Upper lobe of left lung (tissue), 6 donors: ENCODE data around the gene NDUFA6. TPM values are rescaled to one million over a fixed set of nuclear protein-coding genes. Genes with fewer than 3 reads are reported as not detected.

ENCODE experiments used
- ATAC-seq, 2 donors: fragments of 200-7000 bp; cut with Tn5 transposase; one replicate each; pipeline ENCODE4 v1.9.1; 2022; ENCODE audit warnings: mild to moderate bottlenecking in 2 of 2, moderate library complexity in 2 of 2; ENCODE audit not compliant: low FRiP score in 2 of 2
- DNase-seq, 2 donors: peaks; one replicate each; pipeline ENCODE4 v3.0.0-alpha.2; 2019 to 2020
- H3K27ac ChIP-seq, 4 donors: fragments of 200-600 bp; sonication (generic); one replicate each; pipeline ENCODE4 v1.5.1; 2016 to 2019
- H3K27me3 ChIP-seq, 4 donors: fragments of 200-600 bp; sonication (generic); one replicate each; pipeline ENCODE4 v1.5.1; 2017 to 2019
- H3K36me3 ChIP-seq, 4 donors: fragments of 200-600 bp; sonication (generic); one replicate each; pipeline ENCODE4 v1.5.1; 2016 to 2019
- H3K4me1 ChIP-seq, 4 donors: fragments of 200-600 bp; sonication (generic); one replicate each; pipeline ENCODE4 v1.5.1; 2018 to 2019
- H3K4me3 ChIP-seq, 4 donors: fragments of 200-600 bp; sonication (generic); one replicate each; pipeline ENCODE4 v1.5.1; 2017 to 2019; ENCODE audit warnings: mild to moderate bottlenecking in 2 of 4, moderate library complexity in 1 of 4
- H3K9me3 ChIP-seq, 4 donors: fragments of 200-600 bp; sonication (generic); one replicate each; pipeline ENCODE4 v1.5.1; 2018 to 2019
- EP300 ChIP-seq, 4 donors: sonication (generic); formaldehyde crosslinking; IDR thresholded peaks; one replicate each; pipeline ENCODE4 v1.5.1; 2017; ENCODE audit warnings: antibody characterized with exemption in 4 of 4, control low read depth in 2 of 4
- POLR2A ChIP-seq, 4 donors: fragments of 450-650 bp; IDR thresholded peaks; one replicate each; pipeline ENCODE4 v1.5.1; 2016 to 2017; ENCODE audit warnings: antibody characterized with exemption in 4 of 4, mild to moderate bottlenecking in 2 of 4
- POLR2AphosphoS5 ChIP-seq, 2 donors: sonication (generic); formaldehyde crosslinking; IDR thresholded peaks; one replicate each; pipeline ENCODE4 v1.5.1; 2017; ENCODE audit warnings: antibody characterized with exemption in 2 of 2
- WGBS, 2 donors: methylation state at CpG; one replicate each; pipeline ENCODE4 v1.1.5; 2017 to 2018; 5-methylcytosine and 5-hydroxymethylcytosine counted together
- total RNA-seq, 6 donors: library from RNA; depleted of rRNA in 4 of 6; stranded (reverse); fragments of >200 nt in 4 of 6; gene quantifications; one replicate each; pipeline versions ENCODE4 v1.1.0 to v1.2.1, GENCODE V29; 2016 to 2021
- TF ChIP-seq, protein P1 (sequence below), 6 experiments: fragments of 450-650 bp in 4 of 6; fragments of 200-600 bp in 2 of 6; sonication (generic) in 2 of 6; IDR thresholded peaks; one replicate each; pipeline ENCODE4 v1.5.1; 2016 to 2019; ENCODE audit warnings: antibody characterized with exemption in 6 of 6
- donor health status: DM: no; HTN: no; CAD: no; lungs with moderate emphysema.
- donor health status: DM: no; HTN: yes; CAD: no; lungs with severe emphysema.

The NDUFA6 gene
- total RNA-seq, 6 donors from 2014 or later, result 7.3 to 51.4 (median 46.4) TPM

DNA sequence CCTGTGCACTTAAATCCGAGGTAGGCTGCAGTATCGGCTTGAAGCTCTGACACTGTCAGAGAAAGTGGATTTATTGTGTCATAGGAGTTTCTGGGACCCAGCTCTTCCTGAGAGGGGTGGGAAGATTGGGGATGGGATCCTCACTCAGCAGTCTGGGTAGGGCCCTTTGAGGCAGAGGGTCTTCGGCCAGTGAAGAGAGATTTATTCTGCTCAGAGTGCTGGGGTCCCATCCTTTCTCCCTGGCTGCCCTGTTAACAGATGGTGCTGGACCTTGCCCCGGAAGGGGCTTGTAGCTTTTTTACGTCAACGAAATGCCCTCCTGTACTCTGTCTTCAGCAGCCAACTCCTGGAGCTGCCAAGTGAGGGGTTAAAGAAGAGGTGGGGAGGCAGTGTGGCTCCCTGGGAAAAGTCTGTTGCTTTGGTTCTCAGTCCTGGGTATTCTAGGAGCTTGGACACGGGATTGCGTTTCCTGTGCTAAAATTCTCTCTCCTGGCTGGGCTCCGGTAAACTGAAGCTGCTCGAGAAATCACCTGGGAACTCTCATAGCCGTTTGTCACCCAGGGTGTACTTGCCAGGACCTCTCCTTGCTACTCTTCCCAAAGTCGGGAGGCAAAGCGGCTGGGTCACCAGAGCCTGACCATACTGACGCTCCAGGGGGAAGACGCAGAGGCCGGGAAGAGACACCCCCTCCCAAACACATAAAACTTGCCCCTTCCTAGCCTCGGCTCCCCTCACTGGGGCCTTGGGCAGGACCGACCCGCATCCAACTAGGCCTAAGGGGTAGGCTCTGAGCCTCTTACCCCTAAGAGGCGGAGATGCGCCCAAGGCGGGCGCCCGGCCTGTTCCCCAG lies 11.9 kb downstream of the NDUFA6 start:
- Histone ChIP-seq H3K4me3 (peak overlapping the region in 3 of 4 donors; percentile 65 to 80 (median 74)), H3K36me3 (peaks cover 0 to 53% (median 23%) of the 10 kb centered on the region in 4 donors)
- DNase-seq, result peak in 1 of 2 donors; percentile 24

DNA sequence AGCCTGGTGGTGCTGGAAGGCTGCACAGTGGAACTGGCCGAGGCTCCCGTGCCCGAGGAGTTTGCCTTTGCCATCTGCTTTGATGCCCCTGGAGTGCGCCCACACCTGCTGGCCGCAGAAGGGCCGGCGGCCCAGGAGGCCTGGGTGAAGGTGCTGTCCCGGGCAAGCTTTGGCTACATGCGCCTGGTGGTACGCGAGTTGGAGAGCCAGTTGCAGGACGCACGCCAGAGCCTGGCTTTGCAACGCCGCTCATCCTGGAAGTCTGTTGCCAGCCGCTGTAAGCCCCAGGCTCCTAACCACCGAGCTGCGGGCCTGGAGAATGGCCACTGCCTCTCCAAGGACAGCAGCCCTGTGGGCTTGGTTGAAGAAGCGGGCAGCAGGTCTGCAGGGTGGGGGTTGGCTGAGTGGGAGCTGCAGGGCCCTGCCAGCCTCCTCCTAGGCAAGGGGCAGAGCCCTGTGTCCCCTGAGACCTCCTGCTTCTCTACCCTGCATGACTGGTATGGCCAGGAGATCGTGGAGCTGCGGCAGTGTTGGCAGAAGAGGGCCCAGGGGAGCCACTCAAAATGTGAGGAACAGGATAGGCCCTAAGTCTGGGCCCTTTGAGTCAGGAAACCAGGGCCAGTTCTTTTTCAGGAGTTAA lies 13.0 kb downstream of the NDUFA6 start:
- H3K4me1 ChIP-seq, result peaks cover 35 to 57% (median 38%) of the 10 kb centered on the region in 4 donors
- H3K4me3 ChIP-seq, result no peak overlapping the region
- no peak for TF ChIP-seq POLR2AphosphoS5 (IDR thresholded peaks at IDR 0.05)
- TF ChIP-seq, protein P1, sequence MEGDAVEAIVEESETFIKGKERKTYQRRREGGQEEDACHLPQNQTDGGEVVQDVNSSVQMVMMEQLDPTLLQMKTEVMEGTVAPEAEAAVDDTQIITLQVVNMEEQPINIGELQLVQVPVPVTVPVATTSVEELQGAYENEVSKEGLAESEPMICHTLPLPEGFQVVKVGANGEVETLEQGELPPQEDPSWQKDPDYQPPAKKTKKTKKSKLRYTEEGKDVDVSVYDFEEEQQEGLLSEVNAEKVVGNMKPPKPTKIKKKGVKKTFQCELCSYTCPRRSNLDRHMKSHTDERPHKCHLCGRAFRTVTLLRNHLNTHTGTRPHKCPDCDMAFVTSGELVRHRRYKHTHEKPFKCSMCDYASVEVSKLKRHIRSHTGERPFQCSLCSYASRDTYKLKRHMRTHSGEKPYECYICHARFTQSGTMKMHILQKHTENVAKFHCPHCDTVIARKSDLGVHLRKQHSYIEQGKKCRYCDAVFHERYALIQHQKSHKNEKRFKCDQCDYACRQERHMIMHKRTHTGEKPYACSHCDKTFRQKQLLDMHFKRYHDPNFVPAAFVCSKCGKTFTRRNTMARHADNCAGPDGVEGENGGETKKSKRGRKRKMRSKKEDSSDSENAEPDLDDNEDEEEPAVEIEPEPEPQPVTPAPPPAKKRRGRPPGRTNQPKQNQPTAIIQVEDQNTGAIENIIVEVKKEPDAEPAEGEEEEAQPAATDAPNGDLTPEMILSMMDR (IDR thresholded peaks at IDR 0.05), result no peak
- no peak for TF ChIP-seq POLR2A (IDR thresholded peaks at IDR 0.05)
- no peak for TF ChIP-seq EP300 (IDR thresholded peaks at IDR 0.05)
- no peaks in the 10 kb centered on the region for H3K27me3 ChIP-seq
- H3K9me3 ChIP-seq, result no peaks in the 10 kb centered on the region
- no peak for ATAC-seq
- DNase-seq, result peak in 1 of 2 donors; percentile 84
- H3K27ac ChIP-seq, result peak overlapping the region in 3 of 4 donors; percentile 95 to 99 (median 98)
- 89 to 90% methylated on average over 18 to 19 of the region's 21 CpGs for WGBS, 2 donors
- H3K36me3 ChIP-seq, result peaks cover 0 to 43% (median 15%) of the 10 kb centered on the region in 4 donors

More for the DNA sequence above, 11.9 kb downstream of the NDUFA6 start:
- Histone ChIP-seq H3K4me1 (peaks cover 32 to 52% (median 33%) of the 10 kb centered on the region in 4 donors), H3K27ac (peak overlapping the region; percentile 95 to 99 (median 98)), H3K27me3 (no peaks in the 10 kb centered on the region), H3K9me3 (no peaks in the 10 kb centered on the region)
- TF ChIP-seq, protein P1 (IDR thresholded peaks at IDR 0.05), result no peak
- TF ChIP-seq POLR2AphosphoS5 (IDR thresholded peaks at IDR 0.05) (no peak), POLR2A (IDR thresholded peaks at IDR 0.05) (no peak), EP300 (IDR thresholded peaks at IDR 0.05) (no peak)
- ATAC-seq, result peak; percentile 2 to 14
- 58 to 60% methylated on average over 21 to 23 of the region's 24 CpGs for WGBS, 2 donors

- DNase-seq (no peak), ATAC-seq (no peak)
- H3K27me3 ChIP-seq, result no peaks in the 10 kb centered on the region
- peaks cover 35 to 54% (median 38%) of the 10 kb centered on the region in 4 donors for H3K4me1 ChIP-seq
- H3K36me3 ChIP-seq, result peaks cover 0 to 36% (median 11%) of the 10 kb centered on the region in 4 donors
- no peak overlapping the region for H3K27ac ChIP-seq
- H3K4me3 ChIP-seq, result no peak overlapping the region
- TF ChIP-seq POLR2A (IDR thresholded peaks at IDR 0.05) (no peak), POLR2AphosphoS5 (IDR thresholded peaks at IDR 0.05) (no peak), EP300 (IDR thresholded peaks at IDR 0.05) (no peak)
- TF ChIP-seq, protein P1 (IDR thresholded peaks at IDR 0.05), result no peak
- 93 to 95% methylated on average over 17 to 20 of the region's 20 CpGs for WGBS, 2 donors
- H3K9me3 ChIP-seq, result no peaks in the 10 kb centered on the region
These were observed 13.6 kb downstream of the NDUFA6 start for GRCh38 chr22:42076764-42077485.

DNA sequence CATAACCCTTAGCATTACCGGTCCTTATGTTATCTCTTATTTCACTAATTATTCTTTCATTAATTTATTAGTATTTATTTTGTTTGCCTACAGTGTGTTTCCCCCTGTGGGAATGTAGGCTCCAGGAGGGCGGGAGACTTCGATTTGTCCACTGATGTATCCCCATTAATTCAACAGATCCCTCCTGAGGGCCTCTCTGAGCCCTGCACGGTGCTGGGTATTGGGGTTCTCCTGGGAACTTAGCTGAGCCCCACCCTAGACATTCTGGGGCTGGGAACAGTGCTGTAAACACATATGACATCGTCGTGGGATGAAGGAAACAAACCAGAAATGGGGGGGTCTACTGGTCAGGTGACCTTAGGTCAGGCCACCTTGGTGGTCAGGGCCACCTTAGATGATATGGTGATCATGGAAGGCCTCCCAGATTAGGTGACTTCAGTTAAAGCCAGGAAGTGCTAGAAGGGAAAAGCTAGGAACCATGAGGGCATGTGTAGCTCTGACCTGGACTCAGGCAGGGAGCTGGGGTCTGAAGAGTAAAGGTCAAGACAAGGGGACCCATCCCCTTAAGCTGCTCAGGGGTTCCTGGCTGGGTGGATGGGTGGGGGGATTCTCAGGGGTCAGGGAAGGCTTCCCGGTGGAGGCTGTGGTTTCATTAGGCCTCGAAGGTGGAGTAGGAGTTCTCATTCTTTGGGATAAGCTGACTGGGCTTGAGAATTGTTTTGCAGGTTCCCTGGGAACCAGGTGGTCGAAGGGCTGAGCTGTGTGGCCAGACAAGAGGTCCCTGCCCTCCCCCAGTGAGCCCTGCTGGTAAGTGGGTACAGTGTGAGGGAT lies 15.5 kb downstream of the NDUFA6 start:
- peak overlapping the region; percentile 86 to 97 (median 96) for H3K27ac ChIP-seq

More for the DNA sequence above, 15.5 kb downstream of the NDUFA6 start:
- no peaks in the 10 kb centered on the region for H3K27me3 ChIP-seq
- DNase-seq (no peak), ATAC-seq (no peak)
- peaks cover 33 to 49% (median 38%) of the 10 kb centered on the region in 4 donors for H3K4me1 ChIP-seq
- TF ChIP-seq POLR2AphosphoS5 (IDR thresholded peaks at IDR 0.05) (no peak), POLR2A (IDR thresholded peaks at IDR 0.05) (no peak), EP300 (IDR thresholded peaks at IDR 0.05) (no peak)
- TF ChIP-seq, protein P1 (IDR thresholded peaks at IDR 0.05), result peak in 1 of 6 experiments; percentile 18
- 64 to 70% methylated on average over 8 to 9 of the region's 9 CpGs for WGBS, 2 donors
- H3K4me3 ChIP-seq, result peak overlapping the region; percentile 61 to 81 (median 76)
- H3K9me3 ChIP-seq, result no peaks in the 10 kb centered on the region
- H3K36me3 ChIP-seq, result peaks cover 0 to 30% (median 11%) of the 10 kb centered on the region in 4 donors
